Measurements from ENCODE around the gene ADGRA1. TPM values are rescaled to one million over a fixed set of nuclear protein-coding genes. Genes with fewer than 3 reads are reported as not detected.
"Not testable (repeated sequence)": the region's sequence is repeated elsewhere in the genome, so short reads cannot be mapped to it uniquely, and the experiment has no call there.

Gene ADGRA1
- total RNA-seq, 1 donor: not detected

GRCh38 chr10:133142523-133143199 is 54.9 kb downstream of the ADGRA1 start:
- TF ChIP-seq CTCF (IDR thresholded peaks at IDR 0.05; ENCODE audit: insufficient read depth, low read length): no peak
- DNase-seq (ENCODE audit: low read depth): no peak
- no peak overlapping the region for H3K4me3 ChIP-seq (ENCODE audit: low read depth, low read length)

GRCh38 chr10:133143200-133143533 is 55.4 kb downstream of the ADGRA1 start:
- no peak for TF ChIP-seq CTCF (IDR thresholded peaks at IDR 0.05; ENCODE audit: insufficient read depth, low read length)
- no peak overlapping the region for H3K4me3 ChIP-seq (ENCODE audit: low read depth, low read length)
- no peak for DNase-seq (ENCODE audit: low read depth)

- DNase-seq (ENCODE audit: low read depth): no peak
- TF ChIP-seq CTCF (IDR thresholded peaks at IDR 0.05; ENCODE audit: insufficient read depth, low read length): no peak
- no peak overlapping the region for H3K4me3 ChIP-seq (ENCODE audit: low read depth, low read length)
Observed at GRCh38 chr10:133143546-133143945, 55.8 kb downstream of the ADGRA1 start.

GRCh38 chr10:133144771-133145170 is 57.0 kb downstream of the ADGRA1 start:
- DNase-seq (ENCODE audit: low read depth): no peak
- H3K4me3 ChIP-seq (ENCODE audit: low read depth, low read length): no peak overlapping the region
- TF ChIP-seq CTCF (IDR thresholded peaks at IDR 0.05; ENCODE audit: insufficient read depth, low read length): no peak

GRCh38 chr10:133150226-133150625 is 62.5 kb downstream of the ADGRA1 start:
- no peak overlapping the region for H3K4me3 ChIP-seq (ENCODE audit: low read depth, low read length)
- DNase-seq (ENCODE audit: low read depth): no peak
- no peak for TF ChIP-seq CTCF (IDR thresholded peaks at IDR 0.05; ENCODE audit: insufficient read depth, low read length)

- H3K4me3 ChIP-seq (ENCODE audit: low read depth, low read length): no peak overlapping the region
- TF ChIP-seq CTCF (IDR thresholded peaks at IDR 0.05; ENCODE audit: insufficient read depth, low read length): no peak
- no peak for DNase-seq (ENCODE audit: low read depth)
Observed at GRCh38 chr10:133150656-133151055, 62.9 kb downstream of the ADGRA1 start.

GRCh38 chr10:133151071-133151470 is 63.3 kb downstream of the ADGRA1 start:
- H3K4me3 ChIP-seq (ENCODE audit: low read depth, low read length); DNase-seq (ENCODE audit: low read depth): not testable (repeated sequence)
